ENCODE results near the gene RPTOR.

RPTOR gene

DNA sequence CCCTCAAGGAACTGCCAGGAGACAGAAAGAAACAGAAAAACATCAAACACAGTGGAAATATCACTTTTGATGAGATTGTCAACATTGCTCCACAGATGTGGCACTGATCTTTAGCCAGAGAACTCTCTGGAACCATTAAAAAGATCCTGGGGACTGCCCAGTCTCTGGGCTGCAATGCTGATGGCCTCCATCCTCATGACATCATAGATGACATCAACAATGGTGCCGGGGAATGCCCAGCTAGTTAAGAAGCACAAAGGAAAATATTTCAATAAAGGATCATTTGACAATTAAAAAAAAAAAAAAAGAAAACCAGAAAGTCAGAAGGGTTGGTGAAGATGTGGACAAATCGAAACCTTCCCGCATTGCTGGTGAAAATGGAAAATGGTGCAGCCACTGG lies 432.1 kb downstream of the RPTOR start:
- DNase-seq (ENCODE audit: low spot score): no peak

DNA sequence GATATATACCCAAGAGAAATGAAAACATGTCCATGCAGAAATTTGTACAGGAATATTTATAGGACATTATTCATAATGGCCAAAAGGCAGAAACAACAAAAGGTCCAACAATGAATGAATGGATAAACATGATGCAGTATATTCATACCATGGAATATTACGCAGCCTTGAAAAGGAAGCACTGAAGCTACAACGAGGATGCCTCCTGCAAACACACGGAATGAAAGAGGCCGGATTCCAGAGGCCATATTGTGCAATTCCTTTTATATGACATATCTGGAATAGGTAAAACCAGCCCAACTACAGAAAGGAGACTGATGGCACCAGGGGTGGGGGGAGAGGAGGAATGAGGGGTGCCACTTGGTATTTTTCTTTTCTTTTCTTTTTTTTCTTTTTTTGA lies 432.5 kb downstream of the RPTOR start:
- DNase-seq (ENCODE audit: low spot score): no peak

DNA sequence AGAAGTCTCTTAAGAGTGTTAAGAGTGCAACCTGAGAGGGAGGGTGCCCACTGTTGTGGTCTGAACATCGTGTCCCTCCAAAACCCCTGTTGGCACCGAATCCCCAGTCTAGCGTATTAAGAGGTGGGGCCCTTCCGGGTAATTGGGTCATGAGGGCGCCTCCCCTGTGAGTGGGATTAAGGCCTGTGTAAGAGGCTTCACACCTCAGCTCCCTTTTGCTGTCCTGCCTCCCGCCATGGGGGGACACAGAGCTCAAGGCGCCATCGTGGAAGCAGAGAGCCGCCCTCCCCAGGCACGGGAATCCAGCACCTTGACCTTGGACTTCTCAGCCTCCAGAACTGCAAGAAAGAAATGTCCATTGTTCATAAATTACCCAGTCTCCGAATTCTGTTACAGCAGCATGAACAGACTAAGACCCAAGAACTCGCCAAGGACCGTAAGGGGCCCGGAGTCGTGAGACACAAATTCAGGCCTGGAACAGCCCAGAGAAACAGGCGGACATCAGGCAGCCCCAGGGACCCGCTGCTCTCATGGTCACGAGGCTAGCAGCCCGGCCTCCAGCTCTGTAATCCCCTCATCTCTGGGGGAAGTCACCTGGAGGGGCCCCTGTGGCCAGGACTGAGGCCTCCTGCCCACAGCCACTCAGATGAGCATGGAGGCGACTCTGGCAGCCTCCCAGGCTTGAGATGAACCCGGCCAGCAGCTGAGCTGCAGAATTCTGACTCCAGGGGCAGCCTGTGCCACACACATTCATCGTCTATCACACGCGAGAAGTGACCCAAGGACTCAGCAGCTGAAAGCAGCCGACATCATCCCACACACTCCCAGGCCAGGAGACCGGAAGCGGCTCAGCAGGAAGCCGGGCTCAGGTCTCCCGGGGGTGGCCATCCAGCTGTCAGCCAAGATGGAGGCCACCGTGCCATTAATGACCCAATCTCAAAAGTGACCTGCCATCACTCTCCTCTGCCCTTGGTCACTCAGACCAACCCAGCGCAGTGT lies 434.2 kb downstream of the RPTOR start:
- no peak for DNase-seq (ENCODE audit: low spot score)

DNA sequence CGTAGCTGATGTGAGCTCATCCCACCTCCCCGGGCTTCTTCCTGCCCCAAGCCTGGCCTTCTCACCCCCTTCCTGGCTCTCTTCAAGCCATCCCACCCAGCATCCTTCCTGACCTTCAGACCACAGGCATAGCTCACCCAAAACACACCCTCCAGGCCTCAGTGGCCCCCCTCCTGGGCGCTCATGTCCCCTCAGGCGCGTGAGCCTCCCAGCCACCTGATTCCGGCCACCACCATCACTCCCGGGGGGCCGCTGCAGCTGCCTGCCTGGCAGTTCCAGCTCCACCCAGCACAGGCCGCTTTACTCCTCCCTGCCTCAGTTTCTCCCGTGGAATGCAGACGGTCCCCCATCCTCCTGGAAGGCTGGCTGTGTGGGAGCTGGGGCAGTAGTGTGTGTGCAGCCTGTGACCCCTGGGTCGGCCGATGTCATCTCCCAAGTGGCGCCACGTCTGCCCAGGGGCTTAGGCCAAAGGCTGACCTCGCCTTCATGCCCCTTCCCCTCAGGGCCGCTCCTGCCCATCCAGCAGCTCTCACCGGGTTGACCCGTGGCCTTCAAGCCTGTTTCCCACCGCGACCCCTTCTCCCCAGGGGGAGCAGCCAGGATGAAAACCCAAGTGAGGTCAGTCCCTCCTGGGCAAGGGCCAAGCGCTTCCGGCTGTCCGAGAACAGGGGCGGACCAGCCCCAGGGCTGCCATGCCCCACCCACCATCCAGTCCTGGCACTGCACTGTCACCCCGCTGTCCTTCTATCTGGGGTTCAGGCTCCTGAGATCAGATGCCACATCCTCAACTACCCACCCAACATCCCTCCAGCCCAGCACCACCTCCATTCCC lies 435.1 kb downstream of the RPTOR start:
- no peak for DNase-seq (ENCODE audit: low spot score)

DNA sequence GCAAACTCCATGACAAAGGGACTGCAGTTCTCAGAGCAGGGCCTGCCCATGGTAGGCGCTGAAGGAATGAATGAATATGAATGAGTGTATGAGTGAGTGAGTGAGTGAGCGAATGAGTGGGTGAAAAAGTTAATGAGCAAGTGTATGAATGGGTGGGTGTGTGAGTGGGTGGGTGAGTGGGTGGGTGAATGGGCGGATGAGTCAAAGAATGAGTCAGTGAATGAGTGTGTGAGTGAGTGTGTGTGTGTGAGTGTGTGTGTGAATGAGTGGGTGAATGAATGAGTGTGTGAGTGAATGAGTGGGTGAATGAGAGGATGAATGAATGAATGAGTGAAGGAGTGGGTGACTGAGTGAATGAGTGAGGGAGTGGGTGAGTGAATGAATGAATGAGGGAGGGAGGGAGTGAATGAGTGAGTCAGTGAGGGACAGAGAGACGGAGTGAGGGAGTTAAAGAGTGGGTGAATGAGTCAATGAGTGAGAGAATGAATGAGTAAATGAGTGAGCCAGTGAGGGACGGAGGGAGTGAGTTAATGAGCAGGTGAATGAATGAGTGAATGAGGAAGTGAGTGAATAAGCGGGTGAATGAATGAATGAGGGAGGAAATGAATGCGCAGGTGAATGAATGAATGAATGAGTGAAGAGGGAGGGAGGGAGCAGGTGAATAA lies 435.9 kb downstream of the RPTOR start:
- no peak for DNase-seq (ENCODE audit: low spot score)

DNA sequence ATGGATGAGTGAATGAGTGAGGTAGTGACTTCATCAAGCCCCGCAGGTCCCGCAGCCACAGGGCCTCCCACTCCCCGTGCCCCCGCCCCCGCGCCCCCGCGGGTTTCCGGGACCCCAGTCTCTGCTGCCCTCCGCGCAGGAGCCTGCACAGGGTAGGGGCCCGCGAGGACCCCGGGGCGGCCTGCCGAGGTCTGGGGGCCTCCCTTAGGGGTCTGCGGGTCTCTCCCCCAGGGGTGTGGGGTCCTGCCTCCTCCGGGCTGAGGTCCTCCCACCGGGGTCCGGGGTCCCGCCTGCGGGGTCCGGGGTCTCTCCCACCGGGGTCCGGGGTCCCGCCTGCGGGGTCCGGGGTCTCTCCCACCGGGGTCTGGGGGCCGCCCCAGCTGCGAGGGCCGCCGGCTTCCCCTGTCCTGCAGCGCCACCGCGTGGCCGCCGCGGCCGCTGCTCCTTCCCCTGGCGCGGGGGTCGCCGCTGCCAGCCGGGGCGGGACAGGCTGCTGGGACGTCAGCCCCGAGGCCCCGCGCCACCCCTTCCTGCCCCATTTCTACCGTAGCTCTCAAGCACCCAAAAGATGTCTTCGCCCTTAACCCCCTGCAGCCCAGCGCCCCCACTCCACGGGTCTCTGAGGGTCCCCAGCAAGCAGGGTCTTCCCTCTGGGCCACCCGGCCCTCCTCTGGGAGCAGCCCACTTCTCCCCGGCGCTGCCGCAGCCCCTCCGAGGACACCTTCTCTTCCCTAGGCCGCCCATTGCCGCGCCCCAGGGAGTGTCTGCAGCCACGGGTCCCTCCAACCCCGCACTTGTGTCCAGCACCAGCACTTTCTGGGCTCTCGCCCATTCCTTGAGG lies 436.6 kb downstream of the RPTOR start:
- DNase-seq (ENCODE audit: low spot score): no peak

DNA sequence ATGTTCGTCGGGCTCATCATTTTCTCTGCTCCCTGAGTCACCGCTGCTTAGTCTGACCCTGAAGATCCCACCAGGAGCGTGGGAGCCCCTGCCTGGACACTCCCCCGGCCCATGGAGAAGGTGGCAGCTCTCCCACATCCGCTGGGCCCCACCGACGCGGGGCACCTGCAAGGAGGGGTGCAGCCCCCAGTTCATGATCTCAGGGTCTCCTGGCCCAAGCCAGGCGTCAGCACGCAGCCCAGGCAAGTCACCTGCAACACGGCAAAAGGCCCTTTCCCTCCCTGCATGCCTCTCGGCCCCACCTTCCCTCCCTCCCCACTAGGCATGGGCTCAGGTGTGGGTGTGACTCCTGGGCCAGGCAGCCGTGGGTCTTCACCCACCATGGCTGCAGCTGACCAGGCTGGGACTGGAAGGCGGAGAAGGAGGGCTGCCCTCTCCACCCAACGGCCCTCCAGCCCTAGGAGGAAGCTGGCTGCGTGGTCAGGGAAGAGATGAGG lies 437.3 kb downstream of the RPTOR start:
- no peak for DNase-seq (ENCODE audit: low spot score)

DNA sequence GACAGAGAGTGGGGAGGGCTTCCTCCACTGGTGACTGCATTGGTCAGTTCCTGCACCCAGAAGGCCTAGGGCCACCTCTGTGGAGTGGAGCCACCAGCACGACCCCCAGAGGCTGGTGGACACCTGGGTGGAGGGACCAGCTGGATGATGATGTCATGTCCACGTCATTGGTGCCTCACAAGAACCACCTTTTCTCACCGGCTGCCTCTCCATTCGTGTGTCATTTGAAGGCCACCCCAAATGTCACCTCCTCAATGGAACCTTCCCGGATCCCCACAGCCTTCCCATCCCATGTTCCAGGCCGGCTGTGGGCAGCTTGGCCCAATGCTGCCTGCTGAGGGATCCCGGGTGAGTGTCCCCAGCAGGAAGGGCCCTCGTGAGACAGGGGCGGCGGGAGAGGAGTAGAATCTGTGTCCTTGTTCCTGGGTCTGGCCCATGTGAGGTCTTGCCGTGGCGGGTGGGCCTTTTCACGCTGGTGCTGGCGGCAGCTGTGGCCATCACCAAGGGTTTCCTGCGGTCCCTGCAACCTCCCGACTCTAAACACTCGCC lies 437.9 kb downstream of the RPTOR start:
- DNase-seq (ENCODE audit: low spot score): no peak

DNA sequence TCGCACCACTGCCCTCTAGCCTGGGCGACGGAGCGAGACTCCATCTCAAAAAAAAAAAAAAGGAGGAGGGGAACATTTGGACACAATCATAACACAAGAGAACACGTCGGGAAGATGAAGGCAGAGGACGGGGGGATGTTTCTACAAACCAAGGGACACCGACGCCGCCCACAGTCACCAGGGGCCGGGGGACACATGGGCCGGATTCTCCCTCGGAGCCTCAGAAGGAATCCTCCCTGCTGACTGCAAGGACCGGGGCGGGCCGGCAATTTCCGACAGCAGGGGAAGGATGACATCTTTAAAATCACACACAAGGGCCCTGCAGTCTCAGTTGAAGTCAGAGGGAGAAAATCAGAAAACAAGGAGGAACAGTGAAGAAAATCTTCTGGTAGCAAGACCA lies 438.9 kb downstream of the RPTOR start:
- DNase-seq (ENCODE audit: low spot score): no peak

DNA sequence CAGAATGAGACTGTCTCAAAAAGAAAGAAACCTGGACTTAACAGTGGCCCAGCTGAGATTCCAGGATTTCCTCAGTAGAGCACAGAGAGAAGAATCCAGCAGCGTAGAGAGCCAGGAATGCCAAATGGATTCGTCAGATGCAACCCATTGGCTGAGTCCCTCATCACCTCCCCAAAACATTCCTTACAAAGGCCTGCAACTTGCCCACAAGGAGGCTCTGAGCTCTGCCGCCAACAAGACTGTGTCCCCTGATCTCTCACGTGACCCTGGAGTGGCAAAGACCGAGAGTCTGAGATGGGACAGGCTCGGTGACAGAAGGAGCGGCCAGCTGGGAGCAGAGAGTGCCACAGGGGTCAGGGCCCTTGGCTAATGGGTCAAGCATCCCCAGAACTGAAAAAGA lies 440.1 kb downstream of the RPTOR start:
- DNase-seq (ENCODE audit: low spot score): no peak

DNA sequence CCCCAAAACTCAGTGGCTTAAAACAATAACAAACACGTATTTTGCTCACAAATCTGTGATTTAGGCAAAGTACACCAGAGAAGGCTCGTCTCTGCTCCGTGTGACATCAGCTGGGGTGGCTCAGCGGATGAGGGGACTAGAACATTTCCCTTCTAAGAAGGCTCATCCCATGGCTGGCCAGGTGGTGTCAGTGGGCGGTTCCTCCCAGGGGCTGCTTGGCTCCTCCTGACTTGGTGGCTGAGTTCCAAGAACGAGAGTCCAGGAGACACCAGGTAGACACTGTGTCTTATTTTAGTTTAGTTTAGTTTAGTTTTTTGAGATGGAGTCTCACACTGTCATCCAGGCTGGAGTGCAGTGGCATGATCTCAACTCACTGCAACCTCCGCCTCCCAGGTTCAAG lies 441.4 kb downstream of the RPTOR start:
- DNase-seq (ENCODE audit: low spot score): no peak

DNA sequence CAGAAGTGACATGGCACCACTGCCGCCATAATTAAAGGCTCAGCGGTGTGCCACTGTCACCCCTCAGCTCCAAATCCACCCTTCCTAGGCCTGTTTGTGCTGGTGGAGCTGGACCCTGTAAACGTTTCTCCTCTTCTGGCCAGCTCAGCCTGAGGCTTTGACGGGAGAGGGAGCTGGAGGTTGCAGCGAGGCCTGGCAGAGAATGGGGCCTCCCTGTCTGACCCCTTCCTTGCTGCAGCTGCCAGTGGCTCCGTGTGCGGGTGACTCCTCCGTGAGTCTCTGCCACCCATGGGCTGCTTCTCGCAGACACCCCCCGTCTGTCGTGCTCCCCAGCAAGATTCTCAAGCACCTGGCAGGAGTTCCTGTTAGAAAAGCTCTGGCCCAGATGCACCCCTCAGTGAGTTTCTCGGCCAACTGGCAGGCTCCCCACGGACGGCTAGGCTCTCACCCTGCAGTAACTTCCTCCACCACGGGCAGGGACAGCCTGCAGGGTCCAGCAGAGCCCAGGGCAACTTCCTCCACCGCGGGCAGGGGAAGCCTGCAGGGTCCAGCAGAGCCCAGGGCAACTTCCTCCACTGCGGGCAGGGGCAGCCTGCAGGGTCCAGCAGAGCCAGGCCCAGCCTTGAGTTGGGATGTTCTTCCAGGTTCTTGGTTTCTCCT lies 442.3 kb downstream of the RPTOR start:
- no peak for DNase-seq (ENCODE audit: low spot score)

DNA sequence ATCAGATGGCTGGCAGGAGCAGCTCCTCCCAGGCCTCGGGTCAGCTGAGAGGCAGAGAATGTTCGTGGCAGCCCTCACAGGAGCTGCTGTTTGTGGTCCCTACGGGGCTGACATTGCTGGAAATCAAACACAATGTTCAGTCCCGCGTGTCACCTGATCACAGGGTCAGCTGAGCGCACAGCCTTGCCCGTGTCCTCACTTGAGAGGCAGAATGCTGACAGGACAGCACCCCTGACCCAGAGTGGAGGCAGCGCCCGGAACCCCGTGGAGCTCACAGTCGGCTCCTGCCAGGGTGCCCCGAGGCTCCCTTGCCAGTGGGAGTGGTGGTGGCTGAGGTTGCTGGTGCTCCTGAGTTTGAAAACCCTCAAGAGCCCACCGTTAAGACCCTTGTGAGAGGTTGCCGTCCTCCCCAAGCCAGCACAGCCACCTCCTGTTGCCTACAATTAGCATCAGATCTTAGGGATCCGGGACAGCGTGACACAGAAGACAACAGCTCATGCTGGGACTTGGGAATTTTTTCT lies 443.4 kb downstream of the RPTOR start:
- DNase-seq (ENCODE audit: low spot score): no peak

DNA sequence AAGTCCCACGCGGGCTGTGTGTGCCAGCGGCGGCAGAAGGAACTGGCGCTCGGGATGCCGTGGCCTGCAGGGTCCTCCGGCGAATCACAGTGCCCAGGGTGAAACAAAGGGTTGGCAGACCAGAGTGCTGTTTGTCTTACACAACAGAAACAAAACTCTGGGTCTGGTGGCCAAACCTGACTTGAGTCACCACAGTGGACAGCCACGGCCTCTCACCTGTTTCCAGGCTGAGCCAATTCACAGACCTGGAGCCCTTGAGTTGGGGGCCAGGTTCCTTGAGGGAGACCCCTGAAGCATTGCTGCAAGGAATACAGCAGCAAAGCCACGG lies 444.9 kb downstream of the RPTOR start:
- DNase-seq (ENCODE audit: low spot score): no peak

DNA sequence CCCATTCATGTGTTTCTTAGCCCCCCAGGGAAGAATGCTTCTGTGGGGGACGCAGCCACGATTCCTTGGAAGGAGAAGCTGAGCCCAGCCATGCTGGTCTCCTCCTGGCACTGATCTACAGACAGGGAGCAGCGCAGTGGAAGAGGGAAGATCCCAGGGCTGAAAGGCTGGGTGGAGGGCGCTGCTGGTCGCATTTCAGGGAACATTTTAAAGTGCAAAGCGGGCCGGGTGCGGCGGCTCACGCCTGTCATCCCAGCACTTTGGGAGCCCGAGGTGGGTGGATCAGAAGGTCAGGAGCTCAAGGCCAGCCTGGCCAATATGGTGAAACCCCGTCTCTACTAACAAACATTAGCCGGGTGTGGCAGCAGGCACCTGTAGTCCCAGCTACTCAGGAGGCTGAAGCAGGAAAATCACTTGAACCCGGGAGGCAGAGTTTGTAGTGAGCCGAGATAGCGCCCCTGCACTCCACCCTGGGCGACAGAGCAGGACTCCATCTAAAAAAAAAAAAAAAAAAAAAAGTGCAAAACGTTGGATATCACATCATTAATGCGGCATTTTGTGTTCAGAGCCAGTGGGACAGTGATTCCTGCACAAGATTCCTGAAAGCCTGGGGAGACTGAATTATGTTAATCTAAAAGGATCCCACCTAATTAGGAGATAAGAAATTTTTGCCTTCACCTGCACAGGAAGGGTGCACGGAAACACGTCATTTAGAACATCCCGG lies 446.4 kb downstream of the RPTOR start:
- no peak for DNase-seq (ENCODE audit: low spot score)

DNA sequence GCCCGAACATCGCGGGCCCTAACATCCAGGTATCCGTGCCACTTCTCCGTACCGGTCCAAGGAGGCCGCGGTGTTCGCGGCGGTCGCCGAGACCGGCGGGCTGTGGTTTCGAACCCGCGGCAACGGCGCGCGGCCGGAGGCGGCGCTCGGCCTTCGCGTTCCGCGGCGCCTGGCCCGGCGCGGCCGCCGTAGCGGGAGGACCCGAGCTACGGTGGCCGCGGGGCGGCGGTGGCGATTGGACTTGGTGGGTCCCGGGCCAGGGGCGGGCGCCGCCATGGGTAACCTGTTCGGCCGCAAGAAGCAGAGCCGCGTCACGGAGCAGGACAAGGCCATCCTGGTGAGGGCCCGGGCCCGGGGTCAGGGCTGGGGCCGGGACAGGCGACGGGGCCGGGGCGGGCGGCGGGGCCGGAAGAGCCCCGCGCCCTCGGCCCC lies 447.0 kb downstream of the RPTOR start, which contains the start of gene CHMP6:
Gene CHMP6 (plus strand): TSS at position 197 of the 432 bp plus-strand sequence. CDS start 78 bp downstream, at position 275.
- DNase-seq (ENCODE audit: low spot score): peak; percentile 75

DNA sequence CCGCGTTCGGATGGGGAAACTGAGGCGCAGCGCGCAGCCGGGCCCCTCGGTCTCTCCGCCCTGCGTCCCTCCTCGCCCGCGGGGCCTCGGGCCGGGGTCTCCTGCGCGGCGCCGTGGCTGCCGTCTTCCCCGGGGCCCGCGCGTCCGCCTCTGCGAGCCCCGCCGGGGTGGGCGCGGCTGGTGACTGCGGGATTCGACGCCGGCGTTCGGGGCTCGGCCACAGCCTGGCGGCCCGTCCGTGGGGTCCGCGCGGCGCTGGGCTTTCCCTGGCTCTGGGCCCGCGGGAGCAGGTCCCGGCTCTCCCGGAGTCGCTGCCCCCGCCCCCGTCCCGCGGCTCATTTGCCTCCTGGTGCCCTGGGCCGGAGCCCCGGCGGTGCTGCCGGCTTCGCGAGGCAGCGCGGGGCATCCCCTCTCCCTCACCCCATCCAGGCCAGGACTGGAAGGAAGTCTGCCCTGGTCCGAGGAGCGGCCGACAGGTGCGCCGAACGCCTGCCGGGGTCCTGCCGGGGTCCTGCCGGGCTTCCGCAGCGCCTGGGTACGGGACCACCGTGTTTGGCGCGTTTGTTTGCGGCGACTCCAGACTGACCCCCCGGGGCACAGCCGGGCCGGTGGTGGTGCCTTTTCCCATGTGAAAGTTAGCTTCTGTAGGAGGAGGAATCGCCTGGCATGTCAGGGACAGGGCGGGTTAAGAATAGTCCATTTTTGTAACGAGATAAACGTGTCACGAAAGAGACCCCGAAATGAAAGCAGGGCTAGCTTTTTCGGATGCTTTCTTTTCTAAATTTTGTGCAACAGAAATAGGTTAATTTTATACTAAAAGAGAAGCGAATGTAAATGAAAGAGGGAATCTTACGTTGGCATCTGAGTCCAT lies 447.7 kb downstream of the RPTOR start:
- no peak for DNase-seq (ENCODE audit: low spot score)

Measured in SK-N-DZ (cell line).